Vagina (tissue), 2 donors: ENCODE results near the gene LRRFIP1.

ENCODE experiments used
- POLR2A ChIP-seq, 2 donors: fragments of 450-650 bp; IDR thresholded peaks; one replicate each; pipeline ENCODE4 v1.6.1; 2017; ENCODE audit warnings: antibody characterized with exemption in 2 of 2, mild to moderate bottlenecking in 2 of 2, moderate library complexity in 2 of 2
- TF ChIP-seq, protein P1 (sequence below), 3 experiments: fragments of 450-650 bp in 2 of 3; fragments of 200-600 bp in 1 of 3; sonication (generic) in 1 of 3; IDR thresholded peaks; one replicate each; pipeline ENCODE4 v1.5.1; 2017 to 2019; ENCODE audit warnings: antibody characterized with exemption in 3 of 3, mild to moderate bottlenecking in 2 of 3, moderate library complexity in 2 of 3

DNA sequence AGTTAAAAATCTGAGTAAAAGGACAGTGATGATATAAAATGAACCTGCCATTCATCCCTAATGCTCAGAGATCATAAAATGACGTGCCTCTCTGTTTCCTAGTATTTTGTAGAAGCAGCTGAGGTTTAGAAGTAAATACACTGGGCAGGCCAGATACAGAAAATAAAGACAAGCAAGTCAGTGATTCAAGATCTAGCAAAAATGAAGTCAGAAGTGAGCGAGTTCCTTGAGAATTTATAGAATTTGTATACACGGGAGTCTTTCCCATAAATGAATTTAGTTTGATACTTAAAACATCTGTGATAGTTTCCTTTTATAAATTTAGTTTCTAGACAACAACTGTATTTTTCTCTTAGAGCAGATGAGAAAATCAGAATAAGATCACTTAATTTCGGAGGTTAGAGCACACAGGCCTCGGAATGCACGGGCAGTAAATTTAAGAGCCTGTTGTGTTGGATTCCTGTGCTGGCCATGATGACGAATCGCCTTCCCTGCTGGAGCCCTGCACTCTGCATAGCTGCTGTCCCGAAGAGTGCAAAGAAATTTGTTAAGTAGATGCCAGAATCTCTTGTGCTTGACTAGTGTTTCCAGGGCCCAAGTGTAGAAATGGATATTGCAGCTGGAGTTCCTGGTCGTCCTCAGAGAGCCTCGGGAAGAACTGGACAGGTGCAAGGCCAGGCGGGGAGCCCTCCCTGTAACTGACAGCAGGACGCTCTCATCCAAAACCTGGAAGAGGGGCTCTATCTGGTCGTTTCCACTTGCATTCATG is 87.5 kb downstream of the LRRFIP1 start:
- TF ChIP-seq, protein P1, sequence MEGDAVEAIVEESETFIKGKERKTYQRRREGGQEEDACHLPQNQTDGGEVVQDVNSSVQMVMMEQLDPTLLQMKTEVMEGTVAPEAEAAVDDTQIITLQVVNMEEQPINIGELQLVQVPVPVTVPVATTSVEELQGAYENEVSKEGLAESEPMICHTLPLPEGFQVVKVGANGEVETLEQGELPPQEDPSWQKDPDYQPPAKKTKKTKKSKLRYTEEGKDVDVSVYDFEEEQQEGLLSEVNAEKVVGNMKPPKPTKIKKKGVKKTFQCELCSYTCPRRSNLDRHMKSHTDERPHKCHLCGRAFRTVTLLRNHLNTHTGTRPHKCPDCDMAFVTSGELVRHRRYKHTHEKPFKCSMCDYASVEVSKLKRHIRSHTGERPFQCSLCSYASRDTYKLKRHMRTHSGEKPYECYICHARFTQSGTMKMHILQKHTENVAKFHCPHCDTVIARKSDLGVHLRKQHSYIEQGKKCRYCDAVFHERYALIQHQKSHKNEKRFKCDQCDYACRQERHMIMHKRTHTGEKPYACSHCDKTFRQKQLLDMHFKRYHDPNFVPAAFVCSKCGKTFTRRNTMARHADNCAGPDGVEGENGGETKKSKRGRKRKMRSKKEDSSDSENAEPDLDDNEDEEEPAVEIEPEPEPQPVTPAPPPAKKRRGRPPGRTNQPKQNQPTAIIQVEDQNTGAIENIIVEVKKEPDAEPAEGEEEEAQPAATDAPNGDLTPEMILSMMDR (IDR thresholded peaks at IDR 0.05), result no peak
- no peak for TF ChIP-seq POLR2A (IDR thresholded peaks at IDR 0.05)
